ENCODE measurements around the gene JADE3. TPM values are rescaled to one million over a fixed set of nuclear protein-coding genes. Genes with fewer than 3 reads are reported as not detected.

Gene JADE3
- total RNA-seq, 4 donors from 2014 or later, result 3.4 to 6.3 (median 4.2) TPM

DNA sequence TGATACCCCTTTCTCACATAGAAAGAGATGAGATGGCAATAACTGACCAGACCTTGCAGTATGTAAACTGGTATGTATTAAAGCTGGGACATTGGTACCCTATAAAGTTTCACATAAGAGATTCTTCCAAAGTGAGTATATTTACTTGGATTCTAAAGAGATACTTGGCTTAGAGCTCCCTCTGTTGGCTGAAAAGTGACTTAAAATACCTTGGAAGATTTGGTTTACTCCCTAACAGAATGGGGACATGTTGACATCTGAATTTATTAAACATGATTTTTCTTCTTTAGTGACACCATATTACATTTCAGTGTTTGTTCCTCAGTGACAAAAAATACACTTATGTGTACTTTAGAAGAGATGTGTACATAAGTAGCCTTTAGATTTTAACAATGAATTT, 118.1 kb downstream of the JADE3 start:
- no peaks in the 10 kb centered on the region for H3K4me1 ChIP-seq
- no peak overlapping the region for H3K4me3 ChIP-seq
- peaks cover 0 to 12% (median 0%) of the 10 kb centered on the region in 3 donors for H3K36me3 ChIP-seq
- no peak for DNase-seq
- H3K9me3 ChIP-seq, result no peaks in the 10 kb centered on the region
- TF ChIP-seq, protein P1, sequence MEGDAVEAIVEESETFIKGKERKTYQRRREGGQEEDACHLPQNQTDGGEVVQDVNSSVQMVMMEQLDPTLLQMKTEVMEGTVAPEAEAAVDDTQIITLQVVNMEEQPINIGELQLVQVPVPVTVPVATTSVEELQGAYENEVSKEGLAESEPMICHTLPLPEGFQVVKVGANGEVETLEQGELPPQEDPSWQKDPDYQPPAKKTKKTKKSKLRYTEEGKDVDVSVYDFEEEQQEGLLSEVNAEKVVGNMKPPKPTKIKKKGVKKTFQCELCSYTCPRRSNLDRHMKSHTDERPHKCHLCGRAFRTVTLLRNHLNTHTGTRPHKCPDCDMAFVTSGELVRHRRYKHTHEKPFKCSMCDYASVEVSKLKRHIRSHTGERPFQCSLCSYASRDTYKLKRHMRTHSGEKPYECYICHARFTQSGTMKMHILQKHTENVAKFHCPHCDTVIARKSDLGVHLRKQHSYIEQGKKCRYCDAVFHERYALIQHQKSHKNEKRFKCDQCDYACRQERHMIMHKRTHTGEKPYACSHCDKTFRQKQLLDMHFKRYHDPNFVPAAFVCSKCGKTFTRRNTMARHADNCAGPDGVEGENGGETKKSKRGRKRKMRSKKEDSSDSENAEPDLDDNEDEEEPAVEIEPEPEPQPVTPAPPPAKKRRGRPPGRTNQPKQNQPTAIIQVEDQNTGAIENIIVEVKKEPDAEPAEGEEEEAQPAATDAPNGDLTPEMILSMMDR (IDR thresholded peaks at IDR 0.05), result peak in 5 of 6 experiments; percentile 40 to 54 (median 45)
- TF ChIP-seq POLR2A (IDR thresholded peaks at IDR 0.05), result no peak
- intact Hi-C loops (cut with DNase I), result no loop called here
- no peak overlapping the region for H3K27ac ChIP-seq
- H3K27me3 ChIP-seq, result no peaks in the 10 kb centered on the region

DNA sequence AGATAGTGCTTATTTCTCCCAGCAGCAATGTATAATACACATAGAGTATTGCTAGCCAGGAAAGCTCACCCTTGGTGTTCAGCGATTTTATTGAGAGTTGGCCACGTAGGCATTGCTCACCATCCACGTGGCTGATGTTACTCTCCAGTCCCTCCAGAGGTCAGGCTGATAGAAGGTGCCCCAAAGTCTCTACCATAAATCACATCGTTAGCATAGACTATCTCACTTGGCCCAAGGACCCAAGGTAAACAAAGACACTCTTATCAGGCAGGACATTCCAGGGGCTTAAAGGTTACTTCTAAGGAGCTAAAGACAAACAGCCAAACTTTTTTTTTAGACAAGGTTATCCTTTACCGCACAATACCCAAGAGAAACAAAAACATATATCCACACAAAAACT, 135.8 kb downstream of the JADE3 start:
- WGBS, 2 donors, result 73 to 76% methylated on average over 3 to 4 of the region's 5 CpGs
- H3K27me3 ChIP-seq, result no peaks in the 10 kb centered on the region
- H3K36me3 ChIP-seq, result peaks cover 0 to under 1% (median 0%) of the 10 kb centered on the region in 3 donors
- no peak for DNase-seq
- TF ChIP-seq, protein P1 (IDR thresholded peaks at IDR 0.05), result no peak
- no peak for TF ChIP-seq POLR2A (IDR thresholded peaks at IDR 0.05)
- H3K4me1 ChIP-seq, result no peaks in the 10 kb centered on the region
- no peak overlapping the region for H3K4me3 ChIP-seq
- intact Hi-C loops (cut with DNase I), result no loop called here
- H3K9me3 ChIP-seq, result peaks cover 0 to 10% (median 0%) of the 10 kb centered on the region in 3 donors
- H3K27ac ChIP-seq, result no peak overlapping the region

DNA sequence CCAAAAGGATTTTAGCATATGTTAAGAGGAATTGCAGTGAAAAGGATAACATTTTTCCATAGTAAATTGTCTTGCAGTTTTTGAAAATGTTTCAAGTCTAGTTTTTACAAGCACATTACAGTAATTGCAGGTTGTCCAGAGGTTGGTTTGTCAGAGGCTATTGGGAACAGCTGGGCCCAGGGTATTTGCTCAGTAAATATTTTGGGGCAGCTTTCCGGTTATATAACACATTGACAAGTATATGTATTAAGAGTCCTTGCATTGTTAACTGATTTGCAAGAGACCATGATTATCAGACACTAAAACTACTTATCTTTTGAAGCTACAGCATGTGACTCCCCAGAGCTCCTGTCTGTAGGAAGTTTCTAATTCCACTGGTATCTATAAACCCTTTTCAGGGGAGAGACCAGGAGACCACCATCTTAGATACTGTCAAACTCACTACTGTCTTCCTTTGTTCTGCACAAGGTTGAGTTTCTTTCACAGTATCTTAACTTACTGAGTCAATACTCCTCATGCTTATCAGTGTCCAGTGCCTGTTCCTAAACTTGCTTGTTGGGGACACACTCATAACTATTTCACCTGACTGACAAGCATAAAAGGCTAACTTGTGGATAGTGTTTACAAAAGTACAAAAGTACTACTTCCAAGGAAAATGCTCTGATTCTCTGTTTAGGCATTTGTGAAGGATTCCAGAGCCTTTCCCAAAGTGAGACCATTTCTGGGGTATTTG, 147.1 kb downstream of the JADE3 start:
- no peak for TF ChIP-seq POLR2A (IDR thresholded peaks at IDR 0.05)
- TF ChIP-seq, protein P1 (IDR thresholded peaks at IDR 0.05), result no peak
- H3K27ac ChIP-seq, result no peak overlapping the region
- H3K27me3 ChIP-seq, result no peaks in the 10 kb centered on the region
- H3K36me3 ChIP-seq, result peaks cover 0 to 28% (median 1%) of the 10 kb centered on the region in 3 donors
- DNase-seq, result no peak
- H3K9me3 ChIP-seq, result no peaks in the 10 kb centered on the region
- H3K4me3 ChIP-seq, result no peak overlapping the region
- no peaks in the 10 kb centered on the region for H3K4me1 ChIP-seq
- 75 to 88% methylated on average over 1 of the region's 1 CpG for WGBS, 2 donors
- intact Hi-C loops (cut with DNase I), result no loop called here

DNA sequence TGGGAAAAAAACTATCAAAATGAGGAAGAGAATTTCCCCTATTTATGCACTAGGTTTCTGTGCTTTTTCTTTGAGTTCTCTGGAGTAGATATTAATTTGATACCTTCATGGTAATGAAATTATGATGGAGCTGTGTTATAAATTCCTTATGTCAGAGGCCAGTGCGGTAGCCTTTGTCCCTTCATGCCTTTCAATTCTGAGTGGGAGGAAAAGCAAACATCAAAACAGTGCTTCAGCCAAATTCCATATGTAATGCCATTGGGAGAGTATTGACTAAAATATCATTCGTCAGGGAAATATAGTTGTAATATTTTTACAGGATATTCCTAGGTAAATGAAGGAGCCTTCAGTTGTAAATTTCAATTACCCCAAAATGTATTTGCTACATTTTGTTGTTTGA, 148.5 kb downstream of the JADE3 start:
- 53 to 55% methylated on average over 2 of the region's 2 CpGs for WGBS, 2 donors
- Histone ChIP-seq H3K36me3 (peaks cover 0 to 21% (median 0%) of the 10 kb centered on the region in 3 donors), H3K27me3 (no peaks in the 10 kb centered on the region), H3K27ac (no peak overlapping the region), H3K4me1 (no peaks in the 10 kb centered on the region), H3K4me3 (no peak overlapping the region), H3K9me3 (no peaks in the 10 kb centered on the region)
- no peak for TF ChIP-seq POLR2A (IDR thresholded peaks at IDR 0.05)
- TF ChIP-seq, protein P1 (IDR thresholded peaks at IDR 0.05), result no peak
- intact Hi-C loops (cut with DNase I), result no loop called here
- no peak for DNase-seq

DNA sequence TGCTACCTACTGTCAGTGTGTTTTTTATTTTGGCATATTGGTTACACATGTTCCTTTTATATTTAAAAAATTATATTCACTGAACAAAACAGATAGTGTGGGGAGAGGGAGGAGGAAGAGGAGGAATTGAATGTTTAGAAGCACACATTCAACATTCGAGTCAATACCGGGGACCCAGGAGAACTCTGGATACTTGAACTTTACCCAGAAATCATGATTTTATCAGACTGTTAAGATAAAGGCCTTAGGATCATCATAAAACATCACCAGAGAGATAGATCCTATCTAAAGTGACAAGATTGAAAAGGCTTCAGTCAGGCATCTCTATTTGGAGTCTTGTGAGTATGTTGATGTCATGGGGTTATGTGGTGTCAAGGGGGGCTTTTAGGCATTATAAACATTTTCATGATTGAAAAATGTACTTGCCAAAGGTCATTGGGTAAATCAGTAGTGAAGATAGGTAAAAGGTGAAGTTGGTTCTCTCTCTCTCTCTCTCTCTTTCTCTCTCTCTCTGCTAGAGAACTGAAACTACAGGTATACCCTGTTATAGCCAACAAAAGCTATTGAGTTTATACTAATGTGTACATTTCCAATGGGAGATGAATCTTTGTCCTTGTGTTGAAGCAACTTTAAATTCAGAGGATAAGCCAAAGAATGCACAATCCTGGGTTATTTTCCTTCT, 149.2 kb downstream of the JADE3 start:
- H3K9me3 ChIP-seq, result no peaks in the 10 kb centered on the region
- no peak for DNase-seq
- no peak overlapping the region for H3K27ac ChIP-seq
- 75 to 100% methylated on average over 2 of the region's 2 CpGs for WGBS, 2 donors
- H3K36me3 ChIP-seq, result peaks cover 0 to 21% (median 0%) of the 10 kb centered on the region in 3 donors
- H3K4me3 ChIP-seq, result no peak overlapping the region
- intact Hi-C loops (cut with DNase I), result no loop called here
- TF ChIP-seq, protein P1 (IDR thresholded peaks at IDR 0.05), result no peak
- TF ChIP-seq POLR2A (IDR thresholded peaks at IDR 0.05), result no peak
- no peaks in the 10 kb centered on the region for H3K4me1 ChIP-seq
- H3K27me3 ChIP-seq, result no peaks in the 10 kb centered on the region

Data from esophagus squamous epithelium (tissue), 5 donors.